BLaER1 treated with 17β-estradiol and CSF1 and Interleukin-3, amounts not matched to agents 10 nM and 100 nM (cell line): ENCODE data around the gene DRAXIN.

ENCODE experiments used
- H3K27ac ChIP-seq, 11 experiments: shearing (Covaris generic); formaldehyde crosslinking; 2 replicates each; pipeline ENCODE4 v1.8.1; 2022
- H3K27me3 ChIP-seq, 11 experiments: shearing (Covaris generic); formaldehyde crosslinking; 2 replicates each; pipeline ENCODE4 v1.8.1; 2022
- H3K36me3 ChIP-seq, 11 experiments: shearing (Covaris generic); formaldehyde crosslinking; 2 replicates each; pipeline ENCODE4 v1.8.1; 2022
- H3K4me1 ChIP-seq, 10 experiments: shearing (Covaris generic); formaldehyde crosslinking; 2 replicates each; pipeline ENCODE4 v1.8.1; 2022
- H3K4me2 ChIP-seq, 11 experiments: shearing (Covaris generic); formaldehyde crosslinking; 2 replicates each; pipeline ENCODE4 v1.8.1; 2022
- H3K4me3 ChIP-seq, 10 experiments: shearing (Covaris generic); formaldehyde crosslinking; 2 replicates each; pipeline ENCODE4 v1.8.1; 2022
- H3K9ac ChIP-seq, 11 experiments: shearing (Covaris generic); formaldehyde crosslinking; 2 replicates each; pipeline ENCODE4 v1.8.1; 2022
- H3K9me3 ChIP-seq, 11 experiments: shearing (Covaris generic); formaldehyde crosslinking; replicated peaks in 1 of 11; 2 replicates each; pipeline ENCODE4 v1.8.1; 2022
- H4K20me1 ChIP-seq, 11 experiments: shearing (Covaris generic); formaldehyde crosslinking; 2 replicates each; pipeline ENCODE4 v1.8.1; 2022
- Cebpa-rat ChIP-seq, 11 experiments: shearing (Covaris generic); IDR thresholded peaks; 2 replicates each; pipeline ENCODE4 v1.8.1; 2022

The DRAXIN gene

GRCh38 chr1:11664336-11665065 lies 27.0 kb upstream of the DRAXIN start:
- H3K9ac ChIP-seq = peak overlapping the region; percentile 77 to 89 (median 86)

GRCh38 chr1:11668516-11668915 lies 23.0 kb upstream of the DRAXIN start:
- TF ChIP-seq Cebpa-rat (IDR thresholded peaks at IDR 0.05) = no peak
- peaks cover 24 to 58% (median 43%) of the 10 kb centered on the region in 10 experiments for H3K4me1 ChIP-seq
- H3K27me3 ChIP-seq = no peaks in the 10 kb centered on the region

More at GRCh38 chr1:11664336-11665065, 27.0 kb upstream of the DRAXIN start:
- Histone ChIP-seq H3K4me2 (peak overlapping the region; percentile 79 to 94 (median 89)), H3K36me3 (peaks cover 8 to 50% (median 18%) of the 10 kb centered on the region in 11 experiments; a peak in 20 of 22 replicates), H3K9me3 (no peaks in the 10 kb centered on the region), H3K4me1 (peaks cover 5 to 64% (median 52%) of the 10 kb centered on the region in 10 experiments; a peak in 17 of 20 replicates), H4K20me1 (peaks cover 0 to 18% (median 6%) of the 10 kb centered on the region in 11 experiments; a peak in 5 of 22 replicates), H3K27ac (peak overlapping the region; percentile 74 to 92 (median 81)), H3K4me3 (peak overlapping the region; percentile 57 to 76 (median 66)), H3K27me3 (no peaks in the 10 kb centered on the region)
- TF ChIP-seq Cebpa-rat (IDR thresholded peaks at IDR 0.05) = peak in 2 of 11 experiments; percentile 10 to 57; a peak in 1 of 22 replicates

GRCh38 chr1:11670747-11671146 lies 20.8 kb upstream of the DRAXIN start:
- Histone ChIP-seq H3K9me3 (no peaks in the 10 kb centered on the region), H3K4me2 (peak overlapping the region in 3 of 11 experiments; percentile 26 to 65 (median 48); a peak in 4 of 22 replicates), H3K4me3 (no peak overlapping the region), H3K27ac (no peak overlapping the region; a peak in 1 of 22 replicates), H3K27me3 (no peaks in the 10 kb centered on the region), H3K4me1 (peaks cover 19 to 45% (median 30%) of the 10 kb centered on the region in 10 experiments), H3K36me3 (peaks cover 45 to 82% (median 70%) of the 10 kb centered on the region in 11 experiments), H3K9ac (no peak overlapping the region; a peak in 1 of 22 replicates), H4K20me1 (peaks cover 0 to 53% (median 37%) of the 10 kb centered on the region in 11 experiments; a peak in 17 of 22 replicates)
- TF ChIP-seq Cebpa-rat (IDR thresholded peaks at IDR 0.05) = no peak

More at GRCh38 chr1:11668516-11668915, 23.0 kb upstream of the DRAXIN start:
- peaks cover 0 to 32% (median 22%) of the 10 kb centered on the region in 11 experiments; a peak in 15 of 22 replicates for H4K20me1 ChIP-seq
- H3K4me3 ChIP-seq = no peak overlapping the region
- H3K4me2 ChIP-seq = peak overlapping the region in 6 of 11 experiments; percentile 32 to 49 (median 38); a peak in 10 of 22 replicates
- H3K27ac ChIP-seq = no peak overlapping the region
- H3K9me3 ChIP-seq = no peaks in the 10 kb centered on the region
- H3K36me3 ChIP-seq = peaks cover 25 to 60% (median 48%) of the 10 kb centered on the region in 11 experiments
- peak overlapping the region in 3 of 11 experiments; percentile 2 to 39 (median 7); a peak in 3 of 22 replicates for H3K9ac ChIP-seq

- no peak for TF ChIP-seq Cebpa-rat (IDR thresholded peaks at IDR 0.05)
Observed at GRCh38 chr1:11671205-11671543, 20.3 kb upstream of the DRAXIN start.

GRCh38 chr1:11671544-11672286 lies 19.8 kb upstream of the DRAXIN start:
- H3K36me3 ChIP-seq = peaks cover 55 to 89% (median 78%) of the 10 kb centered on the region in 11 experiments
- peak overlapping the region in 2 of 11 experiments; percentile 24 to 29; a peak in 2 of 22 replicates for H3K4me2 ChIP-seq
- H3K4me3 ChIP-seq = no peak overlapping the region
- peaks cover 18 to 36% (median 23%) of the 10 kb centered on the region in 10 experiments for H3K4me1 ChIP-seq
- no peak overlapping the region for H3K9ac ChIP-seq
- no peak for TF ChIP-seq Cebpa-rat (IDR thresholded peaks at IDR 0.05)
- peaks cover 0 to 62% (median 46%) of the 10 kb centered on the region in 11 experiments; a peak in 17 of 22 replicates for H4K20me1 ChIP-seq
- no peaks in the 10 kb centered on the region for H3K27me3 ChIP-seq
- H3K27ac ChIP-seq = no peak overlapping the region
- H3K9me3 ChIP-seq = no peaks in the 10 kb centered on the region

More at GRCh38 chr1:11671205-11671543, 20.3 kb upstream of the DRAXIN start:
- Histone ChIP-seq H3K27ac (no peak overlapping the region), H3K9ac (no peak overlapping the region), H3K9me3 (no peaks in the 10 kb centered on the region), H3K36me3 (peaks cover 50 to 87% (median 75%) of the 10 kb centered on the region in 11 experiments), H3K4me3 (no peak overlapping the region), H4K20me1 (peaks cover 0 to 57% (median 41%) of the 10 kb centered on the region in 11 experiments; a peak in 17 of 22 replicates), H3K27me3 (no peaks in the 10 kb centered on the region), H3K4me1 (peaks cover 19 to 41% (median 26%) of the 10 kb centered on the region in 10 experiments), H3K4me2 (peak overlapping the region in 2 of 11 experiments; percentile 24 to 29; a peak in 2 of 22 replicates)

GRCh38 chr1:11673089-11673769 lies 18.3 kb upstream of the DRAXIN start:
- TF ChIP-seq Cebpa-rat (IDR thresholded peaks at IDR 0.05) = no peak
- Histone ChIP-seq H3K27me3 (no peaks in the 10 kb centered on the region), H3K9ac (0 out of 22 replicates have a peak overlapping the region, but pooled peaks of 1 of the 11 experiments have one; percentile 6), H4K20me1 (peaks cover 0 to 74% (median 60%) of the 10 kb centered on the region in 11 experiments; a peak in 17 of 22 replicates), H3K4me1 (peaks cover 19 to 37% (median 24%) of the 10 kb centered on the region in 10 experiments), H3K27ac (no peak overlapping the region), H3K9me3 (no peaks in the 10 kb centered on the region), H3K4me2 (no peak overlapping the region), H3K36me3 (peaks cover 55 to 95% (median 87%) of the 10 kb centered on the region in 11 experiments), H3K4me3 (no peak overlapping the region)

GRCh38 chr1:11674488-11674887 lies 17.0 kb upstream of the DRAXIN start:
- H3K27ac ChIP-seq = no peak overlapping the region
- peaks cover 0 to 78% (median 65%) of the 10 kb centered on the region in 11 experiments; a peak in 17 of 22 replicates for H4K20me1 ChIP-seq
- TF ChIP-seq Cebpa-rat (IDR thresholded peaks at IDR 0.05) = no peak
- peaks cover 21 to 40% (median 26%) of the 10 kb centered on the region in 10 experiments for H3K4me1 ChIP-seq
- H3K4me3 ChIP-seq = no peak overlapping the region
- H3K36me3 ChIP-seq = peaks cover 47 to 96% (median 85%) of the 10 kb centered on the region in 11 experiments
- H3K9ac ChIP-seq = 0 out of 22 replicates have a peak overlapping the region, but pooled peaks of 1 of the 11 experiments have one; percentile 7
- no peaks in the 10 kb centered on the region for H3K27me3 ChIP-seq
- no peaks in the 10 kb centered on the region for H3K9me3 ChIP-seq
- H3K4me2 ChIP-seq = no peak overlapping the region

- Histone ChIP-seq H3K36me3 (peaks cover 47 to 92% (median 82%) of the 10 kb centered on the region in 11 experiments), H3K9ac (peak overlapping the region in 1 of 11 experiments; percentile 38; a peak in 1 of 22 replicates), H3K27ac (no peak overlapping the region; a peak in 1 of 22 replicates), H3K4me2 (no peak overlapping the region), H3K4me1 (peaks cover 24 to 46% (median 34%) of the 10 kb centered on the region in 10 experiments), H3K4me3 (no peak overlapping the region), H3K9me3 (no peaks in the 10 kb centered on the region), H4K20me1 (peaks cover 0 to 86% (median 73%) of the 10 kb centered on the region in 11 experiments; a peak in 18 of 22 replicates), H3K27me3 (no peaks in the 10 kb centered on the region)
- TF ChIP-seq Cebpa-rat (IDR thresholded peaks at IDR 0.05) = no peak
Observed at GRCh38 chr1:11675325-11675724, 16.2 kb upstream of the DRAXIN start.
